Tibial nerve (tissue), 4 donors: ENCODE measurements around the gene RETNLB.

Source experiments
- CTCF ChIP-seq, 5 experiments: fragments of 200-600 bp in 3 of 5; fragments of 450-650 bp in 2 of 5; sonication (generic) in 3 of 5; IDR thresholded peaks; one replicate each; pipeline ENCODE4 v1.5.1; 2016 to 2019; ENCODE audit warnings: antibody characterized with exemption in 5 of 5, mild to moderate bottlenecking in 3 of 5, moderate library complexity in 2 of 5
- EP300 ChIP-seq, 2 donors: sonication (generic); formaldehyde crosslinking; IDR thresholded peaks; one replicate each; pipeline ENCODE4 v1.6.1; 2017; ENCODE audit warnings: antibody characterized with exemption in 2 of 2, mild to moderate bottlenecking in 1 of 2
- POLR2A ChIP-seq, 2 donors: fragments of 450-650 bp; IDR thresholded peaks; one replicate each; pipeline ENCODE4 v1.6.1; 2017; ENCODE audit warnings: antibody characterized with exemption in 2 of 2, mild to moderate bottlenecking in 2 of 2, moderate library complexity in 2 of 2

GRCh38 chr3:108804966-108805365, 47.8 kb upstream of the RETNLB start:
- no peak for TF ChIP-seq POLR2A (IDR thresholded peaks at IDR 0.05)
- no peak for TF ChIP-seq CTCF (IDR thresholded peaks at IDR 0.05)
- TF ChIP-seq EP300 (IDR thresholded peaks at IDR 0.05), result no peak
